RWPE1 (cell line): ENCODE results near the gene CUL7.
"Not testable (repeated sequence)": the region's sequence is repeated elsewhere in the genome, so short reads cannot be mapped to it uniquely, and the experiment has no call there.

ENCODE experiments used
- CTCF ChIA-PET: fragments of 350-600 bp; sonication (Branson Sonifier 250); formaldehyde crosslinking; extraction: SDS; loops from one replicate; lab custom pipeline; 2021; lab: Yijun Ruan, JAX
- POLR2A ChIA-PET: fragments of 400-600 bp; formaldehyde crosslinking; extraction: SDS; loops from one replicate; lab custom pipeline; 2020; ENCODE audit warnings: antibody characterized with exemption; ENCODE audit not compliant: low non-redundant PET; lab: Yijun Ruan, JAX
- DNase-seq: peaks from one replicate; pipeline ENCODE4 v3.0.0; 2012; ENCODE audit warnings: low spot score
- H3K27ac ChIP-seq: fragments of 450-650 bp; 2 replicates; pipeline ENCODE4 v1.5.1; 2017
- CTCF ChIP-seq: fragments of 450-650 bp; conservative IDR thresholded peaks from 2 replicates; pipeline ENCODE4 v1.5.1; 2017; ENCODE audit warnings: low read depth, mild to moderate bottlenecking

CUL7 gene

GRCh38 chr6:43089467-43089866 lies 35.8 kb upstream of the CUL7 start:
- TF ChIP-seq CTCF, result no peak
- CTCF ChIA-PET, result interaction anchor here (0.8 to 1.8 kb wide), 2 partner anchors 54 to 179 kb away, joined by 5 read pairs; no protein-coding TSS in a partner anchor
- no peak for DNase-seq
- POLR2A ChIA-PET, result interaction anchor here (0.5 kb wide), 2 partner anchors 16 to 326 kb away, joined by 3 to 4 read pairs; no protein-coding TSS in a partner anchor
- H3K27ac ChIP-seq, result peak overlapping the region; percentile 60

- peak overlapping the region; percentile 69 for H3K27ac ChIP-seq
- ChIA-PET POLR2A (interaction anchor here (0.7 kb wide), 1 partner anchor 65 kb away, joined by 3 read pairs; no protein-coding TSS in a partner anchor), CTCF (interaction anchor here (0.9 kb wide), 1 partner anchor 55 kb away, joined by 3 read pairs; no protein-coding TSS in a partner anchor)
- peak; percentile 92 for DNase-seq
- no peak for TF ChIP-seq CTCF
These were observed 35.0 kb upstream of the CUL7 start for GRCh38 chr6:43088654-43089056.

- DNase-seq, result no peak
- POLR2A ChIA-PET, result interaction anchor here (1.2 kb wide), 1 partner anchor 10 kb away, joined by 8 read pairs; no protein-coding TSS in a partner anchor
- no peak for TF ChIP-seq CTCF
- H3K27ac ChIP-seq, result peak overlapping the region; percentile 28; the same call in 1 of the 2 replicates
- CTCF ChIA-PET, result no interaction called here
These were observed 32.5 kb upstream of the CUL7 start for GRCh38 chr6:43086022-43086658.

GRCh38 chr6:43082806-43083655 lies 29.4 kb upstream of the CUL7 start:
- CTCF ChIA-PET, result interaction anchor here (0.6 to 1.6 kb wide), 3 partner anchors 19 to 61 kb away, joined by 3 to 4 read pairs (median 4); no protein-coding TSS in a partner anchor

GRCh38 chr6:43081922-43082321 lies 28.3 kb upstream of the CUL7 start:
- POLR2A ChIA-PET, H3K27ac ChIP-seq, DNase-seq: not testable (repeated sequence)
- CTCF ChIA-PET, result interaction anchor here (0.6 kb wide), 1 partner anchor 11 kb away, joined by 3 read pairs; no protein-coding TSS in a partner anchor

More at GRCh38 chr6:43082806-43083655, 29.4 kb upstream of the CUL7 start:
- peak overlapping the region; percentile 8; the same call in 1 of the 2 replicates for H3K27ac ChIP-seq
- DNase-seq, result no peak
- POLR2A ChIA-PET, result no interaction called here
- TF ChIP-seq CTCF, result no peak

- DNase-seq, result no peak
- H3K27ac ChIP-seq, result no peak overlapping the region
- CTCF ChIA-PET, result no interaction called here
- TF ChIP-seq CTCF, result no peak
- POLR2A ChIA-PET, result interaction anchor here (0.5 kb wide), 1 partner anchor 13 kb away, joined by 5 read pairs; no protein-coding TSS in a partner anchor
These were observed 27.4 kb upstream of the CUL7 start for GRCh38 chr6:43081043-43081442.
